Neutrophil (primary cell): ENCODE measurements around the gene SND1.

ENCODE experiments used
- H3K27ac ChIP-seq: fragments of 200-600 bp; sonication (generic); 2 replicates; pipeline ENCODE4 v1.5.1; 2016; ENCODE audit warnings: mild to moderate bottlenecking, moderate library complexity
- H3K27me3 ChIP-seq: fragments of 200-600 bp; sonication (generic); 2 replicates; pipeline ENCODE4 v1.6.0; 2016; ENCODE audit warnings: mild to moderate bottlenecking
- H3K36me3 ChIP-seq: fragments of 200-600 bp; sonication (generic); 2 replicates; pipeline ENCODE4 v1.5.1; 2017
- H3K4me1 ChIP-seq, 2 experiments: fragments of 200-600 bp in 1 of 2; sonication (generic) in 1 of 2; 1 replicate in 1 of 2; 2 replicates in 1 of 2; pipeline versions ENCODE4 v1.5.1 to v1.6.1; 2013 to 2016; ENCODE audit warnings: low read depth in 1 of 2, low read length in 1 of 2, mild to moderate bottlenecking in 1 of 2, moderate library complexity in 1 of 2; ENCODE audit not compliant: control insufficient read depth in 1 of 2, insufficient read depth in 1 of 2
- H3K4me3 ChIP-seq, 2 experiments: fragments of 200-600 bp in 1 of 2; sonication (generic) in 1 of 2; 1 replicate in 1 of 2; 2 replicates in 1 of 2; pipeline ENCODE4 v1.5.1; 2013 to 2016; ENCODE audit warnings: low read depth in 1 of 2, low read length in 1 of 2, mild to moderate bottlenecking in 1 of 2, moderate library complexity in 1 of 2
- H3K9me3 ChIP-seq: fragments of 200-600 bp; sonication (generic); 2 replicates; pipeline ENCODE4 v1.5.1; 2016
- TF ChIP-seq, protein P1 (sequence below): fragments of 200-600 bp; sonication (generic); IDR thresholded peaks from 2 replicates; pipeline ENCODE4 v1.5.1; 2016; ENCODE audit warnings: antibody characterized with exemption

SND1 gene

DNA sequence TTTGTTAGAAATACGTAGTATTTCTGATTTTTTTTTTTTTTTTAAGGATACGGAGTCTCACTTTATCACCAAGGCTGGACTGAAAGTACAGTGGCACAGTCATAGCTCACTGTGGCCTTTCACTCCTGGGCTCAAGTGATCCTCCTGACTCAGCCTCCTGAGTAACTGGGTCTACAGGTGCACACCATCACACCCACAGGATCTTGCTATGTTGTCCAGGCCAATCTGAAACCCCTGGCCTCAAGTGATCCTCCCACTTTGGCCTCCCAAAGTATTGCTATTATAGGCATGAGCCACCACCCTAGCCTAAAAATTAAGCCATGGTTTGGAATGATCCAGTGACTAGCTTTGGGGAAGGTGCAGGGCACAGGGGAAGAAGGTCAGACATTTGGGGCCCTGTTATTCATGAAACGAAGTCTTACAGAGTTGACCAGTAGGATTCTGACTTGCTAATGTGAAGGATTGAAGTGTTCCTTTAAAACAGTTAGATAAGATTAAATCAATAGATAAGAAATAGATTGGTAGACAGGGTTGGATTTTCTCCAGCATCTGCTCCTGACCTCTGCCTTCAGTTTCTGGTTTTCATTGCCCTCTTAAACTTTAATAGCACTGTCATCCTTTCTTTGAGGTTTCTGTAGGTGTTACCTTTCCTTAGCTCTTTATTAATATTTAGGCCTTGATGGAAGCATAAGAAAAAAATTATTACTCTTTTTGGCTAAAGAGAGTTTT lies 257.6 kb downstream of the SND1 start:
- Histone ChIP-seq H3K4me3 (no peak overlapping the region), H3K36me3 (no peaks in the 10 kb centered on the region), H3K4me1 (no peaks in the 10 kb centered on the region), H3K27ac (no peak overlapping the region), H3K27me3 (no peaks in the 10 kb centered on the region), H3K9me3 (no peaks in the 10 kb centered on the region)
- TF ChIP-seq, protein P1, sequence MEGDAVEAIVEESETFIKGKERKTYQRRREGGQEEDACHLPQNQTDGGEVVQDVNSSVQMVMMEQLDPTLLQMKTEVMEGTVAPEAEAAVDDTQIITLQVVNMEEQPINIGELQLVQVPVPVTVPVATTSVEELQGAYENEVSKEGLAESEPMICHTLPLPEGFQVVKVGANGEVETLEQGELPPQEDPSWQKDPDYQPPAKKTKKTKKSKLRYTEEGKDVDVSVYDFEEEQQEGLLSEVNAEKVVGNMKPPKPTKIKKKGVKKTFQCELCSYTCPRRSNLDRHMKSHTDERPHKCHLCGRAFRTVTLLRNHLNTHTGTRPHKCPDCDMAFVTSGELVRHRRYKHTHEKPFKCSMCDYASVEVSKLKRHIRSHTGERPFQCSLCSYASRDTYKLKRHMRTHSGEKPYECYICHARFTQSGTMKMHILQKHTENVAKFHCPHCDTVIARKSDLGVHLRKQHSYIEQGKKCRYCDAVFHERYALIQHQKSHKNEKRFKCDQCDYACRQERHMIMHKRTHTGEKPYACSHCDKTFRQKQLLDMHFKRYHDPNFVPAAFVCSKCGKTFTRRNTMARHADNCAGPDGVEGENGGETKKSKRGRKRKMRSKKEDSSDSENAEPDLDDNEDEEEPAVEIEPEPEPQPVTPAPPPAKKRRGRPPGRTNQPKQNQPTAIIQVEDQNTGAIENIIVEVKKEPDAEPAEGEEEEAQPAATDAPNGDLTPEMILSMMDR: no peak

DNA sequence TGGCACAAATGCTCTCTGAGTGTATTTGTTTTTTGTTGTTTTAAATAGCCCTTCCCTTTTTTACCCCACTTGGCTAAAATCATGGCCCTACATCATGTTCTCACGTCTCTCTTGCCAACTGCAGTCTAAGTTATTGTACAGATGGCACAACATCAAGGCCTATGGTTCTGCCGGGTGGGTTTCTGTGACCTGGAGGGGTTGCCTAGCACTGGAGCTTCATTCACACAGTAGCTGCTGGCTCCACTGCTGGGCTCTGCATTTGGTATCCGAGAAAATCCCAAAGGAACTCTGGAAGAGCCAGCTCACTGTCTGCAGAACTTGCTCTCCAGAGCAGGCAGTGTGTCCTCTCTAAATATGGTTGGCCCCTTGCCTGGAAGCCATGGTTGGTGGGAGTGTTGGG lies 258.7 kb downstream of the SND1 start:
- no peaks in the 10 kb centered on the region for H3K9me3 ChIP-seq
- H3K4me1 ChIP-seq: no peaks in the 10 kb centered on the region
- no peak overlapping the region for H3K27ac ChIP-seq
- TF ChIP-seq, protein P1: no peak
- H3K36me3 ChIP-seq: no peaks in the 10 kb centered on the region
- no peaks in the 10 kb centered on the region for H3K27me3 ChIP-seq
- no peak overlapping the region for H3K4me3 ChIP-seq

DNA sequence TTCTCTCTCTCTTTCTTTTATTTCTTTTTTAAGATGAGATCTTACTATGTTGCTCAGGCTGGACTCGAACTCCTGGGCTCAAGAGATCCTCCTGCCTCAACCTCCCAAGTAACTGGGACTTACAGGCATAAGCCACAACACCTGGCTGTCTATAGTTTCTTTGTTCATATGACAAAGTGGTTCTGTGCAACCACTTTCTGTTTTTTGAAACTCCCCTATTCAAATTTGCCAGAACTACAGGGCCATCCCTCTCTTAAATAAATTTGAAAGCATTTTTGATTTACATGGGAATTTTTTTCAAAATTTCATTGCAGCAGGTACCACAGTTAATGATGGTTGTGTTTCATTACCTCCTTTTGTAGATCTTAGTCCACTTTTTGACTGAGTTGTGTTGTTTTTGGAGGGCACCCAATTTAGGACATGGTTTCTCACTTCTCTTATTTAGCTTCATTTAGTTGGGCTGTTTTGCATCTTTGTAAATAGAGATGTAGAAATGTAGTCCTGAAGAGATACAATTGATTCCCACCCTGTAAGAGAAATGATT lies 260.0 kb downstream of the SND1 start:
- no peaks in the 10 kb centered on the region for H3K4me1 ChIP-seq
- no peaks in the 10 kb centered on the region for H3K36me3 ChIP-seq
- no peak overlapping the region for H3K27ac ChIP-seq
- H3K9me3 ChIP-seq: no peaks in the 10 kb centered on the region
- no peaks in the 10 kb centered on the region for H3K27me3 ChIP-seq
- H3K4me3 ChIP-seq: no peak overlapping the region
- TF ChIP-seq, protein P1: no peak

DNA sequence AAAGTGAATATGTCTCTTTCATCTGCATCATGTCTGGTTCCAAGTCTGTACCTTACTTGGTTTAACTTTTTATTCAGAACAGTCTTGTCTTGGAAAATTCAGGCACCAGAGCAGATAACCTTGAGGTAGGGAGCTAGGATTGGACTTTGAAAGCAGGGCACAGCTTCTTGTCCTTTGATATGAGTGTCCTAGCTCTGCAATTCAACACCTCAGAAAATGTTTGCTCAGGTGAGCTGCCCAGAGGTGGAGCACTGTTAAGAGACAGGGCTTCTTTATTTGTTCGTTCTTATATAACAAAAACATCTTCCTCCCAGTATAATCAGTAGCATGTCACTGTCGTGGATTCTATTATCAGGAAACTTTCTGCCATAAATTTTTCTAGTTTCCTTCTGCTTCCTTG lies 260.9 kb downstream of the SND1 start:
- no peaks in the 10 kb centered on the region for H3K27me3 ChIP-seq
- no peaks in the 10 kb centered on the region for H3K4me1 ChIP-seq
- no peak overlapping the region for H3K27ac ChIP-seq
- no peaks in the 10 kb centered on the region for H3K36me3 ChIP-seq
- TF ChIP-seq, protein P1: no peak
- H3K4me3 ChIP-seq: no peak overlapping the region
- H3K9me3 ChIP-seq: no peaks in the 10 kb centered on the region

DNA sequence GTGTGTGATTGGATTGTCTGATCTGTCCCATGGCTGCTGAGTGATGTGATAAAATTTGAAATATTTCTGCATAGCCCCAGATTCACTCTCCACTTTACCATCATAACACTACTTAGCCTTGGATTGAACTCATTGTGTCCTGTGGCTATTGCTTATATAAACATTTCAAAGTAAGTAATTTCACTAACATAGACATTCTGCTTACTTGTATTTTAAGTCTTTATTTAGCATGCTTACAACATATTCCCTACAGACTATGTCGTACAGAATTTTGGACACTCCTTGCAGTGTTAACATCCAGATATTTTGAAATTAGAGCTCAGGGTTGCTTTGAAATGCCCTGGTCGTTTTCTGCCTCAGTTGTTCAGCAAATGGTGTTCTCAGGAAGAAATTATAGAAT lies 261.7 kb downstream of the SND1 start:
- TF ChIP-seq, protein P1: no peak
- Histone ChIP-seq H3K27me3 (no peaks in the 10 kb centered on the region), H3K9me3 (no peaks in the 10 kb centered on the region), H3K27ac (no peak overlapping the region), H3K36me3 (no peaks in the 10 kb centered on the region), H3K4me3 (no peak overlapping the region), H3K4me1 (no peaks in the 10 kb centered on the region)
